Measurements from ENCODE around the gene COL9A1.

DNA sequence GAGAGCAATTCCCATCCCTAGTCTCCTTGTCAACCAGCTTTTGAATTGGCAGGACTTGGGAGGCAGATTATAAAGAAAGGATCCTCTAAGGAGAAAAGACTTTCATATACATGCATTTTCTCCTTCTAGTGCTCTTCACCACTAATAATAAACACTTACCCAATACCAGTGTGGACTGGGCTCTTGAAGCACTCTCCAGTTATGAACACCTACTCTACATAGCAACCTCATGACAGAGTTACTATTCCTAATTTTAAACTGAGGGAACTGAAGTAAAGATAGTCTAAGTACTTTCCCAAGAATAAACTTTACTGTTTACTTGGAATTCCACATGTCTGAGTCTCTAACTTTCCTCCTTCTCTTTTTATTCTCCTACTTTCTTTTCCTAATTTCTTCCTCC is 4.8 kb downstream of the COL9A1 start:
- no peak for TF ChIP-seq EHMT2 (IDR thresholded peaks at IDR 0.05; ENCODE audit: low read depth)
- TF ChIP-seq ZC3H11A (IDR thresholded peaks at IDR 0.05): no peak
- TF ChIP-seq JUN (IDR thresholded peaks at IDR 0.05): no peak
- TF ChIP-seq, protein P1, sequence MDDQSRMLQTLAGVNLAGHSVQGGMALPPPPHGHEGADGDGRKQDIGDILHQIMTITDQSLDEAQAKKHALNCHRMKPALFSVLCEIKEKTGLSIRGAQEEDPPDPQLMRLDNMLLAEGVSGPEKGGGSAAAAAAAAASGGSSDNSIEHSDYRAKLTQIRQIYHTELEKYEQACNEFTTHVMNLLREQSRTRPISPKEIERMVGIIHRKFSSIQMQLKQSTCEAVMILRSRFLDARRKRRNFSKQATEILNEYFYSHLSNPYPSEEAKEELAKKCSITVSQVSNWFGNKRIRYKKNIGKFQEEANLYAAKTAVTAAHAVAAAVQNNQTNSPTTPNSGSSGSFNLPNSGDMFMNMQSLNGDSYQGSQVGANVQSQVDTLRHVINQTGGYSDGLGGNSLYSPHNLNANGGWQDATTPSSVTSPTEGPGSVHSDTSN (IDR thresholded peaks at IDR 0.05): no peak
- TF ChIP-seq EP300 (IDR thresholded peaks at IDR 0.05): no peak
- TF ChIP-seq CBX2 (IDR thresholded peaks at IDR 0.05; ENCODE audit: borderline replicate concordance, low read depth): no peak
- no peak for TF ChIP-seq ZSCAN20 (CRISPR knock-in tag; IDR thresholded peaks at IDR 0.05)
- TF ChIP-seq, protein P2, sequence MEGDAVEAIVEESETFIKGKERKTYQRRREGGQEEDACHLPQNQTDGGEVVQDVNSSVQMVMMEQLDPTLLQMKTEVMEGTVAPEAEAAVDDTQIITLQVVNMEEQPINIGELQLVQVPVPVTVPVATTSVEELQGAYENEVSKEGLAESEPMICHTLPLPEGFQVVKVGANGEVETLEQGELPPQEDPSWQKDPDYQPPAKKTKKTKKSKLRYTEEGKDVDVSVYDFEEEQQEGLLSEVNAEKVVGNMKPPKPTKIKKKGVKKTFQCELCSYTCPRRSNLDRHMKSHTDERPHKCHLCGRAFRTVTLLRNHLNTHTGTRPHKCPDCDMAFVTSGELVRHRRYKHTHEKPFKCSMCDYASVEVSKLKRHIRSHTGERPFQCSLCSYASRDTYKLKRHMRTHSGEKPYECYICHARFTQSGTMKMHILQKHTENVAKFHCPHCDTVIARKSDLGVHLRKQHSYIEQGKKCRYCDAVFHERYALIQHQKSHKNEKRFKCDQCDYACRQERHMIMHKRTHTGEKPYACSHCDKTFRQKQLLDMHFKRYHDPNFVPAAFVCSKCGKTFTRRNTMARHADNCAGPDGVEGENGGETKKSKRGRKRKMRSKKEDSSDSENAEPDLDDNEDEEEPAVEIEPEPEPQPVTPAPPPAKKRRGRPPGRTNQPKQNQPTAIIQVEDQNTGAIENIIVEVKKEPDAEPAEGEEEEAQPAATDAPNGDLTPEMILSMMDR (IDR thresholded peaks at IDR 0.05): no peak
- TF ChIP-seq SMC3 (IDR thresholded peaks at IDR 0.05): no peak
- TF ChIP-seq MAZ (IDR thresholded peaks at IDR 0.05; ENCODE audit: borderline replicate concordance, low read depth, low read length): no peak
